Esophagus squamous epithelium (tissue), 4 donors: Measurements from ENCODE around the gene MAP2K5.

ENCODE experiments used
- CTCF ChIP-seq, 6 experiments: fragments of 450-650 bp in 4 of 6; fragments of 200-600 bp in 2 of 6; sonication (generic) in 2 of 6; IDR thresholded peaks; one replicate each; pipeline ENCODE4 v1.5.1; 2016 to 2019; ENCODE audit warnings: antibody characterized with exemption in 6 of 6, mild to moderate bottlenecking in 4 of 6, moderate library complexity in 4 of 6
- POLR2A ChIP-seq, 4 donors: fragments of 450-650 bp; IDR thresholded peaks; one replicate each; pipeline ENCODE4 v1.6.1; 2017; ENCODE audit warnings: antibody characterized with exemption in 4 of 4, mild to moderate bottlenecking in 4 of 4, moderate library complexity in 3 of 4

DNA sequence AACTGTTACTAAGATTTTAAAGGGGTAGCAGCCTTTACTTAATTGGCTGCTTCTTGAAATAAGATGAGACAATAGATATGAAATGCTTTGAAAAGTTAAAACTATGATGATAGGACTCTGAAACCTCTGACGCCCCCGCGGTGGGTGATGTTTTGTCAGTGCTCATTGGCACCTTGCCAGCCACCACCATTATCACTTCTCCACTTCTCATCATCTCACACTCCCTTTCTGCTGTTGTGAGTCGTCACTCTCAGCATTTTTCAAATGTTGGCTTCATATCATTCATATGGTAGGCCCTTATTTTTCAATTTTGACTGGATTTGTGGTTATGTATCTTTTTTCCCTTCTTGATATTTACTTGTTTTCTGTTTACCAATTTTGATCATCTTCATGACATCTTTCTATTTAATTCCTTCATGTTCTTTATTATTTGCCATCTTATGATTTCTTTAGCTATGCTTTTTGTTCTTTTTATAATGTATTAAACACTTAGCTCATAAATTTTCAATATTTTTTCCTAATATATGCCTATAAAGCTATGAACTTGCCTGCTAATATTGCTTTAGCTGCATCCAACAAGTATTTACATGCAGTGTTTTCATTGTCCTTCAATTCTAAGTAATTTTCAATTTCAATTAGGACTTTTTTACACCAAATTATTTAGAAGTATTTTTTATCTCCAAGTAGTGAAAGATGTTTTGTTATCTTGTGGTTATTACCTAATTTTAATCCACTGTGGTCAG, 252.5 kb downstream of the MAP2K5 start:
- TF ChIP-seq CTCF (IDR thresholded peaks at IDR 0.05) (no peak), POLR2A (IDR thresholded peaks at IDR 0.05) (no peak)
